KMS-11 (cell line): Measurements from ENCODE around the gene PDE2A.

Source experiments
- H2AFZ ChIP-seq: fragments of 200-600 bp; sonication (generic); 2 replicates; pipeline ENCODE4 v1.6.1; 2016; ENCODE audit warnings: antibody characterized with exemption, mixed run types, low read depth
- H3K27ac ChIP-seq: fragments of 200-600 bp; sonication (generic); 2 replicates; pipeline ENCODE4 v1.6.1; 2016; ENCODE audit warnings: mild to moderate bottlenecking, mixed run types
- H3K27me3 ChIP-seq: fragments of 200-600 bp; sonication (generic); 2 replicates; pipeline ENCODE4 v1.6.1; 2017; ENCODE audit warnings: mild to moderate bottlenecking, low read depth, mixed run types, moderate library complexity; ENCODE audit not compliant: insufficient read depth
- H3K36me3 ChIP-seq: fragments of 200-600 bp; sonication (generic); 2 replicates; pipeline ENCODE4 v1.6.1; 2017; ENCODE audit warnings: mild to moderate bottlenecking, mixed run types; ENCODE audit not compliant: insufficient read depth
- H3K4me1 ChIP-seq: fragments of 200-600 bp; sonication (generic); 2 replicates; pipeline ENCODE4 v1.6.1; 2016; ENCODE audit warnings: mild to moderate bottlenecking, low read depth, mixed run types; ENCODE audit not compliant: poor library complexity, severe bottlenecking
- H3K4me2 ChIP-seq: fragments of 200-600 bp; sonication (generic); 2 replicates; pipeline ENCODE4 v1.7.0; 2016; ENCODE audit warnings: mild to moderate bottlenecking, mixed run types
- H3K4me3 ChIP-seq: fragments of 200-600 bp; sonication (generic); IDR thresholded peaks from 2 replicates; pipeline ENCODE4 v1.6.1; 2017; ENCODE audit warnings: low read depth, low read length, mixed read lengths; ENCODE audit not compliant: insufficient read depth
- H3K79me2 ChIP-seq: fragments of 200-600 bp; sonication (generic); 2 replicates; pipeline ENCODE4 v1.6.1; 2016; ENCODE audit warnings: low read depth, mixed run types; ENCODE audit not compliant: insufficient read depth
- H3K9ac ChIP-seq: fragments of 200-600 bp; sonication (generic); 2 replicates; pipeline ENCODE4 v1.6.1; 2016; ENCODE audit warnings: mild to moderate bottlenecking, mixed run types
- H4K20me1 ChIP-seq: fragments of 200-600 bp; sonication (generic); 2 replicates; pipeline ENCODE4 v1.6.1; 2016; ENCODE audit warnings: mild to moderate bottlenecking, mixed run types; ENCODE audit not compliant: insufficient read depth
- CTCF ChIP-seq: fragments of 200-600 bp; sonication (generic); conservative IDR thresholded peaks from 2 replicates; pipeline ENCODE4 v1.6.1; 2017; ENCODE audit warnings: low read depth, mild to moderate bottlenecking, antibody characterized with exemption, low read length, moderate library complexity, mixed read lengths

PDE2A gene

GRCh38 chr11:72673284-72673942 is 809 bp downstream of the PDE2A start:
- H3K4me1 ChIP-seq = peaks cover 15% of the 10 kb centered on the region
- H3K79me2 ChIP-seq = no peaks in the 10 kb centered on the region
- no peak for TF ChIP-seq CTCF
- H3K27ac ChIP-seq = no peak overlapping the region
- no peak overlapping the region for H3K9ac ChIP-seq
- no peak overlapping the region for H3K4me3 ChIP-seq
- H3K36me3 ChIP-seq = no peaks in the 10 kb centered on the region
- H4K20me1 ChIP-seq = no peaks in the 10 kb centered on the region; the same call in 1 of the 2 replicates
- H3K4me2 ChIP-seq = no peak overlapping the region
- H3K27me3 ChIP-seq = peaks cover 83% of the 10 kb centered on the region
- no peak overlapping the region for H2AFZ ChIP-seq

DNA sequence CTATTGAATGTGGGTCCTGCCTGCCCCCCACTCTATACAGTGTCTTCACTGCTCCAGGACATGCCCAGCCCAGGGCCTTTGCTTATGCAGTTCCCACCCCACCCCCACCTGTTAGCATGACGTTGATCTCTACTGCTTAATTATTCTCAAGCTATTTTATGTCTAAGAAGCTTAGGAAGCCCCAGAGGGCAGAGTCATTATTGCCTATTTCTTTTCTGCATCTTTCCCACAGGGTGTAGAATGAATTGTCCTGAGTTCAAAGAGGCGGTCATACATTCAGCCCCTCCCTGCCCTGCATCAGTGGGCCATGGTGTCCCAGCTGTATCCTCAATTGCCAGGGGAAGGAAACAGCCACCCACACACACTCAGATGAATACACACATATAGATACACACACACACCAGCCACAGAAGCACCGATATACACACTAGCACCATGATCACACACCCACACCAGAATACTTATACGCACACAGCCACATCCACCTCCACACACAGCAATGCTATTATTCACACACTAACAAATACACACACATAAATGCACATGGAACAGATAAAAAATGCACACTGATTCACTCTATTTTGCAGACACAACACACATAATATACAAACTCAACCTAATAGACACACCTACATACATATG is 1.5 kb downstream of the PDE2A start:
- H3K27ac ChIP-seq = no peak overlapping the region
- no peak overlapping the region for H3K4me2 ChIP-seq
- no peaks in the 10 kb centered on the region; the same call in 1 of the 2 replicates for H4K20me1 ChIP-seq
- no peak for TF ChIP-seq CTCF
- H3K9ac ChIP-seq = no peak overlapping the region
- H3K79me2 ChIP-seq = no peaks in the 10 kb centered on the region
- peaks cover 76% of the 10 kb centered on the region for H3K27me3 ChIP-seq
- H3K4me3 ChIP-seq = no peak overlapping the region
- H2AFZ ChIP-seq = no peak overlapping the region
- peaks cover 21% of the 10 kb centered on the region for H3K4me1 ChIP-seq
- no peaks in the 10 kb centered on the region for H3K36me3 ChIP-seq

- peaks cover 21% of the 10 kb centered on the region for H3K4me1 ChIP-seq
Measured at GRCh38 chr11:72671152-72672099, 2.8 kb downstream of the PDE2A start.

More at GRCh38 chr11:72671152-72672099, 2.8 kb downstream of the PDE2A start:
- H3K27me3 ChIP-seq = peaks cover 65% of the 10 kb centered on the region
- H4K20me1 ChIP-seq = no peaks in the 10 kb centered on the region; the same call in 1 of the 2 replicates
- no peak overlapping the region for H3K4me3 ChIP-seq
- H3K9ac ChIP-seq = no peak overlapping the region
- no peak overlapping the region for H3K27ac ChIP-seq
- H2AFZ ChIP-seq = no peak overlapping the region
- TF ChIP-seq CTCF = no peak
- no peaks in the 10 kb centered on the region for H3K79me2 ChIP-seq
- no peaks in the 10 kb centered on the region for H3K36me3 ChIP-seq
- H3K4me2 ChIP-seq = no peak overlapping the region
